K562 (cell line): Measurements from ENCODE around the gene MYO7A. TPM values are rescaled to one million over a fixed set of nuclear protein-coding genes. Genes with fewer than 3 reads are reported as not detected.

ENCODE experiments used
- ATAC-seq: fragments of 200-7000 bp; cut with Tn5 transposase; 3 replicates; pipeline ENCODE4 v1.9.1; 2020; ENCODE audit warnings: moderate library complexity
- BruUV-seq: library from RNA; stranded (reverse); fragments of 400-500 nt; replicated peaks from 2 replicates; lab custom pipeline; 2021; lab: Mats Ljungman, UMichigan
- CTCF ChIA-PET: fragments of 300-600 bp; formaldehyde crosslinking; extraction: SDS; loops from one replicate; lab custom pipeline; 2021; ENCODE audit warnings: low intra/inter-chr PET ratio; lab: Yijun Ruan, JAX
- POLR2A ChIA-PET: fragments of 300-600, 350-650 bp; sonication (Branson Sonifier 250); formaldehyde crosslinking; extraction: SDS; loops from one replicate; lab custom pipeline; 2021; ENCODE audit warnings: antibody characterized with exemption, inconsistent platforms; lab: Yijun Ruan, JAX
- DNase-seq, 4 experiments: peaks; one replicate each; pipeline versions ENCODE4 v3.0.0 to v3.0.0-alpha.2; 2011 to 2018; ENCODE audit warnings: low spot score in 3 of 4, mixed read lengths in 3 of 4; ENCODE audit errors: extremely low read depth in 1 of 4
- FAIRE-seq: peaks from 2 replicates; lab custom pipeline; 2011; peaks lifted over from hg19 to GRCh38; lab: Jason Lieb, UNC
- H2AFZ ChIP-seq: 2 replicates; pipeline ENCODE4 v1.6.0; 2011; ENCODE audit warnings: low read depth, low read length, control low read depth, inconsistent platforms
- H3K27ac ChIP-seq: fragments of 200-600 bp; 3 replicates; pipeline ENCODE4 v1.8.0; 2011; ENCODE audit warnings: low read depth, mild to moderate bottlenecking, control low read depth, inconsistent platforms, low read length, moderate library complexity, mixed read lengths; ENCODE audit errors: extremely low read depth
- H3K27me3 ChIP-seq, 2 experiments: fragments of 300-600 bp in 1 of 2; 2 replicates in 1 of 2; 3 replicates in 1 of 2; pipeline versions ENCODE4 v1.6.0 to v1.8.0; 2011; ENCODE audit warnings: inconsistent platforms in 2 of 2, low read length in 2 of 2, mild to moderate bottlenecking in 1 of 2, mixed read lengths in 1 of 2, moderate library complexity in 1 of 2; ENCODE audit not compliant: control insufficient read depth in 2 of 2, insufficient read depth in 2 of 2
- H3K36me3 ChIP-seq: fragments of 300-600 bp; 3 replicates; pipeline ENCODE4 v1.8.0; 2011; ENCODE audit warnings: mild to moderate bottlenecking, low read length, inconsistent platforms; ENCODE audit not compliant: control insufficient read depth, insufficient read depth
- H3K4me1 ChIP-seq, 2 experiments: fragments of 200-600 bp in 1 of 2; replicated peaks in 1 of 2; 2 replicates in 1 of 2; 3 replicates in 1 of 2; pipeline versions ENCODE4 v1.5.1 to v1.8.0; 2011; ENCODE audit warnings: inconsistent platforms in 2 of 2, low read length in 2 of 2, mild to moderate bottlenecking in 1 of 2, mixed read lengths in 1 of 2, moderate library complexity in 1 of 2; ENCODE audit not compliant: control insufficient read depth in 2 of 2, insufficient read depth in 2 of 2
- H3K4me2 ChIP-seq: 2 replicates; pipeline ENCODE4 v1.6.1; 2011; ENCODE audit warnings: low read length, control low read depth, inconsistent platforms, mixed read lengths; ENCODE audit not compliant: insufficient read depth
- H3K4me3 ChIP-seq: fragments of 200-600 bp; sonication (generic), shearing (Covaris generic); 2 replicates; pipeline ENCODE4 v1.5.1; 2016; ENCODE audit warnings: control low read depth, inconsistent platforms
- H3K79me2 ChIP-seq: fragments of 200-600 bp; 3 replicates; pipeline ENCODE4 v1.8.0; 2011; ENCODE audit warnings: low read length, inconsistent platforms; ENCODE audit not compliant: control insufficient read depth, insufficient read depth
- H3K9ac ChIP-seq, 2 experiments: 2 replicates each; pipeline versions ENCODE4 v1.6.0 to v1.6.1; 2011; ENCODE audit warnings: low read depth in 2 of 2, low read length in 2 of 2, control low read depth in 1 of 2, inconsistent platforms in 1 of 2, mild to moderate bottlenecking in 1 of 2, mixed read lengths in 1 of 2; ENCODE audit not compliant: insufficient read depth in 1 of 2
- H3K9me1 ChIP-seq: one replicate; pipeline ENCODE4 v1.6.0; 2011; ENCODE audit warnings: inconsistent platforms, mild to moderate bottlenecking, low read length, moderate library complexity; ENCODE audit not compliant: control insufficient read depth, insufficient read depth
- H3K9me3 ChIP-seq: replicated peaks from 2 replicates; pipeline ENCODE4 v1.5.1; 2011; ENCODE audit warnings: low read depth, low read length, inconsistent platforms; ENCODE audit not compliant: control insufficient read depth, insufficient read depth
- H4K20me1 ChIP-seq: replicated peaks from 2 replicates; pipeline ENCODE4 v1.6.1; 2011; ENCODE audit warnings: low read length, inconsistent platforms, mixed read lengths; ENCODE audit not compliant: control insufficient read depth, insufficient read depth
- E2F6 ChIP-seq, 2 experiments: IDR thresholded peaks; 2 replicates each; pipeline ENCODE4 v1.6.1; 2011; ENCODE audit warnings: borderline replicate concordance in 1 of 2, control low read depth in 1 of 2, low read depth in 1 of 2, low read length in 1 of 2, mild to moderate bottlenecking in 1 of 2, mixed read lengths in 1 of 2, moderate library complexity in 1 of 2; ENCODE audit not compliant: insufficient read depth in 1 of 2, insufficient read length in 1 of 2, poor library complexity in 1 of 2, severe bottlenecking in 1 of 2; ENCODE audit errors: extremely low read depth in 1 of 2
- HDAC1 ChIP-seq, 2 experiments: fragments of 450-650 bp; IDR thresholded peaks; 2 replicates each; pipeline ENCODE4 v1.6.1; 2016 to 2017; ENCODE audit warnings: inconsistent platforms in 1 of 2, mild to moderate bottlenecking in 1 of 2, moderate library complexity in 1 of 2
- REST ChIP-seq, 2 experiments: fragments of 450-650 bp; formaldehyde crosslinking in 1 of 2; IDR thresholded peaks; 2 replicates each; pipeline versions ENCODE4 v1.4.0 to v1.6.1; 2014 to 2020; ENCODE audit warnings: mild to moderate bottlenecking in 2 of 2, borderline replicate concordance in 1 of 2, low read depth in 1 of 2
- ZNF143 ChIP-seq: sonication (generic); formaldehyde crosslinking; IDR thresholded peaks from 2 replicates; pipeline ENCODE4 v1.9.0; 2022; ENCODE audit warnings: mild to moderate bottlenecking, missing genetic modification reagents
- ZNF239 ChIP-seq: fragments of 250-450 bp; sonication (Bioruptor Pico); IDR thresholded peaks from 2 replicates; pipeline ENCODE4 v1.4.0; 2020; ENCODE audit warnings: mild to moderate bottlenecking
- WGBS: fragments of 100-300 bp; shearing (Covaris generic); methylation state at CpG from one replicate; pipeline ENCODE4 v1.1.6; 2016; ENCODE audit warnings: low coverage, mixed read lengths; ENCODE audit not compliant: insufficient coverage; ENCODE audit errors: missing lambda C conversion rate; 5-methylcytosine and 5-hydroxymethylcytosine counted together
- in situ Hi-C: fragments of 300-500 bp; cut with MboI; formaldehyde crosslinking; loops from 4 replicates; pipeline ENCODE4 v1.15.0; 2018; ENCODE audit warnings: inconsistent platforms, mixed read lengths
- intact Hi-C: fragments of 100-400 bp; cut with micrococcal nuclease; formaldehyde crosslinking; loops from 2 replicates; pipeline ENCODE4 v1.14.2; 2022
- polyA plus RNA-seq, 8 experiments: library from polyadenylated mRNA; depleted of rRNA in 4 of 8; stranded (reverse) in 5 of 8; unstranded in 3 of 8; fragments of >200 nt; fragmentation: Nextera tagmentation in 2 of 8; fragmentation: Illumina TruSeq in 1 of 8; extraction: Ambion mirVana in 2 of 8; extraction: Trizol in 1 of 8; gene quantifications; 2 replicates each; pipeline versions ENCODE4 v1.2.1 to v1.2.3, GENCODE V29; 2011 to 2014; ENCODE audit warnings: inconsistent platforms in 1 of 8, missing spikeins in 1 of 8
- total RNA-seq, 7 experiments: library from RNA; depleted of rRNA in 6 of 7; stranded (reverse); fragments of >200 nt in 6 of 7; fragmentation: Illumina TruSeq in 2 of 7; extraction: Trizol in 2 of 7; gene quantifications; 2 replicates each; pipeline versions ENCODE4 v1.2.1 to v1.2.3, GENCODE V29; 2011 to 2021; ENCODE audit warnings: low replicate concordance in 1 of 7

The MYO7A gene
- total and polyA plus RNA-seq, 9 of the 15 experiments (the other 6 are each of a cell fraction or from before 2014, with no cell fraction given): 0.01 to 0.11 (median 0.07) TPM; not detected in 1

DNA sequence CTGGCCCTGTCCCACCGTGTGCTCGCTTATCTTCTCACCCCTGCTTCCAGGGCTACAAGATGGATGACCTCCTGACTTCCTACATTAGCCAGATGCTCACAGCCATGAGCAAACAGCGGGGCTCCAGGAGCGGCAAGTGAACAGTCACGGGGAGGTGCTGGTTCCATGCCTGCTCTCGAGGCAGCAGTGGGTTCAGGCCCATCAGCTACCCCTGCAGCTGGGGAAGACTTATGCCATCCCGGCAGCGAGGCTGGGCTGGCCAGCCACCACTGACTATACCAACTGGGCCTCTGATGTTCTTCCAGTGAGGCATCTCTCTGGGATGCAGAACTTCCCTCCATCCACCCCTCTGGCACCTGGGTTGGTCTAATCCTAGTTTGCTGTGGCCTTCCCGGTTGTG, 86.5 kb downstream of the MYO7A start:
- H3K4me2 ChIP-seq: no peak overlapping the region
- intact Hi-C loops (no loop called here), in situ Hi-C loops (no loop called here)
- no peak for ATAC-seq
- no peak for DNase-seq
- H3K4me3 ChIP-seq: no peak overlapping the region
- TF ChIP-seq E2F6 (IDR thresholded peaks at IDR 0.05; ENCODE audit: borderline replicate concordance in 1 of 2, extremely low read depth in 1 of 2, insufficient read depth in 1 of 2, insufficient read length in 1 of 2, low read depth in 1 of 2, low read length in 1 of 2, poor library complexity in 1 of 2, severe bottlenecking in 1 of 2): peak in 1 of 2 experiments; percentile 47
- TF ChIP-seq ZNF143: no peak
- TF ChIP-seq ZNF239 (CRISPR knock-in tag): no peak
- H4K20me1 ChIP-seq: no peaks in the 10 kb centered on the region; the same call in 1 of the 2 replicates
- no peak for FAIRE-seq
- no peaks in the 10 kb centered on the region for H3K79me2 ChIP-seq
- no peaks in the 10 kb centered on the region for H3K9me3 ChIP-seq
- peaks cover 3% of the 10 kb centered on the region for H3K9me1 ChIP-seq
- peaks cover 0 to 44% of the 10 kb centered on the region in 2 experiments; a peak in 4 of 5 replicates for H3K27me3 ChIP-seq
- BruUV-seq: no TSS peak
- no peaks in the 10 kb centered on the region for H3K36me3 ChIP-seq
- CTCF ChIA-PET: no interaction called here
- WGBS: 4% methylated on average over 9 of the region's 9 CpGs
- no peak overlapping the region for H3K27ac ChIP-seq
- POLR2A ChIA-PET: interaction anchor here (0.7 kb wide), 1 partner anchor 10 kb away, joined by 4 read pairs; no protein-coding TSS in a partner anchor
- H3K9ac ChIP-seq: no peak overlapping the region
- no peaks in the 10 kb centered on the region for H3K4me1 ChIP-seq
- no peak overlapping the region for H2AFZ ChIP-seq

GRCh38 chr11:77215106-77215505, 87.1 kb downstream of the MYO7A start:
- Histone ChIP-seq H3K79me2 (no peaks in the 10 kb centered on the region), H3K36me3 (no peaks in the 10 kb centered on the region), H3K9ac (no peak overlapping the region), H3K4me3 (no peak overlapping the region), H3K27me3 (peaks cover 0 to 44% of the 10 kb centered on the region in 2 experiments; a peak in 4 of 5 replicates), H3K27ac (no peak overlapping the region), H2AFZ (no peak overlapping the region), H3K9me1 (peaks cover 3% of the 10 kb centered on the region), H4K20me1 (no peaks in the 10 kb centered on the region; the same call in 1 of the 2 replicates), H3K4me1 (no peaks in the 10 kb centered on the region), H3K9me3 (no peaks in the 10 kb centered on the region), H3K4me2 (no peak overlapping the region)
- ChIA-PET CTCF (no interaction called here), POLR2A (interaction anchor here (0.6 to 1.3 kb wide), 2 partner anchors 11 to 161 kb away, joined by 3 to 6 read pairs; no protein-coding TSS in a partner anchor)
- DNase-seq (no peak), FAIRE-seq (no peak), ATAC-seq (no peak)
- BruUV-seq: no TSS peak
- WGBS: 0% methylated on average over 3 of the region's 3 CpGs
- in situ Hi-C loops (no loop called here), intact Hi-C loops (no loop called here)
- no peak for TF ChIP-seq HDAC1 (IDR thresholded peaks at IDR 0.05)
- no peak for TF ChIP-seq REST (IDR thresholded peaks at IDR 0.05; ENCODE audit: borderline replicate concordance)
- TF ChIP-seq REST (CRISPR knock-in tag; IDR thresholded peaks at IDR 0.05; ENCODE audit: low read depth): no peak
